ENCODE measurements around the gene SNAI3. TPM values are rescaled to one million over a fixed set of nuclear protein-coding genes. Genes with fewer than 3 reads are reported as not detected.

SNAI3 gene
- total RNA-seq, 1 donor from 2014 or later = not detected

DNA sequence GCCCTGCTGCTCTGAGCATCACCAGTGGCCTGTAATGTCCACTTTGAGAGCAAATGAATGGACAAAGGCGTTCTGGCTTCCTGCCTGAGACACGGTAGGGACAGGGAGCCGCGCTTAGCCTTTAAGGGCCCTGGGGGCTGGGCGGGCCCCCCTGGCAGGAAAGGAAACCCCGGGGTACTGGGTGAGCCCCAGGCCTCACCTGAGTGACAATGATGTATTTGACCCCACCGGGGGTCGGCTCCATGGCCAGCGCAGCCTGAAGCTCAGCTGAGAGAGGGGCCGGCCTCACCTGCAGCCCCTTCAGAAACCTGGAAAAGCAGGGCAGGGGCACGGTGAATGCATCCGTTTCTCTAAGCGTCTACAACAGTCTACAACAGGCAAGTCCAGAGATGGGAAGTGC is 33.2 kb downstream of the SNAI3 start:
- no peak for TF ChIP-seq POLR2A (IDR thresholded peaks at IDR 0.05)
- TF ChIP-seq POLR2AphosphoS5 (IDR thresholded peaks at IDR 0.05; ENCODE audit: insufficient read depth in 1 of 2, low read depth in 1 of 2) = no peak
- TF ChIP-seq, protein P1, sequence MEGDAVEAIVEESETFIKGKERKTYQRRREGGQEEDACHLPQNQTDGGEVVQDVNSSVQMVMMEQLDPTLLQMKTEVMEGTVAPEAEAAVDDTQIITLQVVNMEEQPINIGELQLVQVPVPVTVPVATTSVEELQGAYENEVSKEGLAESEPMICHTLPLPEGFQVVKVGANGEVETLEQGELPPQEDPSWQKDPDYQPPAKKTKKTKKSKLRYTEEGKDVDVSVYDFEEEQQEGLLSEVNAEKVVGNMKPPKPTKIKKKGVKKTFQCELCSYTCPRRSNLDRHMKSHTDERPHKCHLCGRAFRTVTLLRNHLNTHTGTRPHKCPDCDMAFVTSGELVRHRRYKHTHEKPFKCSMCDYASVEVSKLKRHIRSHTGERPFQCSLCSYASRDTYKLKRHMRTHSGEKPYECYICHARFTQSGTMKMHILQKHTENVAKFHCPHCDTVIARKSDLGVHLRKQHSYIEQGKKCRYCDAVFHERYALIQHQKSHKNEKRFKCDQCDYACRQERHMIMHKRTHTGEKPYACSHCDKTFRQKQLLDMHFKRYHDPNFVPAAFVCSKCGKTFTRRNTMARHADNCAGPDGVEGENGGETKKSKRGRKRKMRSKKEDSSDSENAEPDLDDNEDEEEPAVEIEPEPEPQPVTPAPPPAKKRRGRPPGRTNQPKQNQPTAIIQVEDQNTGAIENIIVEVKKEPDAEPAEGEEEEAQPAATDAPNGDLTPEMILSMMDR (IDR thresholded peaks at IDR 0.05) = no peak
- no peaks in the 10 kb centered on the region for H3K9me3 ChIP-seq
- peaks cover 27% of the 10 kb centered on the region for H3K4me1 ChIP-seq
- H3K27ac ChIP-seq = no peak overlapping the region
- H3K36me3 ChIP-seq = no peaks in the 10 kb centered on the region
- no peak for DNase-seq (ENCODE audit: extremely low spot score in 2 of 2)
- H3K4me3 ChIP-seq = no peak overlapping the region
- no peaks in the 10 kb centered on the region for H3K27me3 ChIP-seq
- intact Hi-C loops (cut with DNase I) = no loop called here

DNA sequence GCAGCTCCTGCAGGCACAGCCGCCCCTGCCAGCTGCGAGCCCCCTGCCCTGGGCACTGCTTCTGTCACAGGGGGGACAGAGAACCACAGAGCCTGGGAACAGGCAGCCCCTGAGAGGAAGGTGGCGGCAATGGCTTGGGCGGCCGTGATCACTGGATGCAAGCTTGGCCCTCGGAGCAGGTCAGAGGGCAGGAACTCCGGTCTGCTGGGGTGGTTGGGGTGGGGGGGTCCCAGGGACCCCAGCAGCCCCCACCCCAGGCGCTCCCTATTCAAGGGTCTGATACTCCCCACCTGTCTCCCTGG is 33.6 kb downstream of the SNAI3 start:
- no peak overlapping the region for H3K27ac ChIP-seq
- H3K36me3 ChIP-seq = no peaks in the 10 kb centered on the region
- H3K4me1 ChIP-seq = peaks cover 27% of the 10 kb centered on the region
- DNase-seq (ENCODE audit: extremely low spot score in 2 of 2) = no peak
- intact Hi-C loops (cut with DNase I) = no loop called here
- H3K9me3 ChIP-seq = no peaks in the 10 kb centered on the region
- H3K4me3 ChIP-seq = no peak overlapping the region
- H3K27me3 ChIP-seq = no peaks in the 10 kb centered on the region
- TF ChIP-seq POLR2AphosphoS5 (IDR thresholded peaks at IDR 0.05; ENCODE audit: insufficient read depth in 1 of 2, low read depth in 1 of 2) (no peak), POLR2A (IDR thresholded peaks at IDR 0.05) (no peak)
- TF ChIP-seq, protein P1 (IDR thresholded peaks at IDR 0.05) = no peak

GRCh38 chr16:88651989-88652761 is 34.1 kb downstream of the SNAI3 start:
- intact Hi-C loops (cut with DNase I) = no loop called here
- Histone ChIP-seq H3K27ac (peak overlapping the region; percentile 71), H3K36me3 (no peaks in the 10 kb centered on the region)

DNA sequence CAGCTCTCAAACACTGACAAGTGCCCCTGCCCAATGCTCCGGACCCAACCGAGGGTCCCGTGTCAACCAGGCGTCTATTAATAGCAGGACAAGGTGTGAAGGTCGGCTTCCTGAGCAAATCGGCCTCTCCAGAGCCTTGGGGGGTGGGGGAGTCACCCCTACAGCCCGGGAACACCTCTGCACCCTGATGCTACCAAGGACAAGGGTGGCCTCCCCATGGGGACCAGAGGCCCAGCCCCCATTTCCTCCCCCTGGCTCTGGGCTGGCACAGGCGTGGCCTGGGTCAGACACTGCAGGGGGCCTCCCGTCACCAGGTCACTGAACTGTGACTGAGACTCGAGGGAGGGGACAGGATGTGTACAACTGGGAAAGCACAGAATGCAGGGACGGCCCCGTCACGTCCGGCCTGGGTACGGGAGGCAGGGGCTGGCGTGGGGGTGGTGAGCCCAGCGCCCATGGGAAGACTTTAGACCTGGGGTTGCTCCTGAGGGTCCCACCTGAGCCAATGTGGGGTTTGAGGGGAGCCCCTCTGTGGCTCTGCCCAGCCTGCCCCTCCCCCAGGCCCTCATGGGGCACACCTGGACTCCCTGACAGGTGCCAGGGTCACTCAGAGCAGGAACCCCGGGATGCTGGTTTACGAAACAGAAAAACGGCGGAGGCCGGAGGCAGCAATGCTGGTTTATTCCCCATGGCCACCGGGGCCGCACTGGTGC is 34.9 kb downstream of the SNAI3 start:
- H3K4me1 ChIP-seq = peaks cover 27% of the 10 kb centered on the region
- H3K27ac ChIP-seq = peak overlapping the region; percentile 71
- TF ChIP-seq POLR2AphosphoS5 (IDR thresholded peaks at IDR 0.05; ENCODE audit: insufficient read depth in 1 of 2, low read depth in 1 of 2) (peak in 1 of 2 donors; percentile 37), POLR2A (IDR thresholded peaks at IDR 0.05) (no peak)
- no peaks in the 10 kb centered on the region for H3K27me3 ChIP-seq
- peak overlapping the region; percentile 73 to 74 for H3K4me3 ChIP-seq
- no peaks in the 10 kb centered on the region for H3K36me3 ChIP-seq
- DNase-seq (ENCODE audit: extremely low spot score in 2 of 2) = no peak
- no peaks in the 10 kb centered on the region for H3K9me3 ChIP-seq
- intact Hi-C loops (cut with DNase I) = no loop called here

More at GRCh38 chr16:88651989-88652761, 34.1 kb downstream of the SNAI3 start:
- H3K27me3 ChIP-seq = no peaks in the 10 kb centered on the region
- no peaks in the 10 kb centered on the region for H3K9me3 ChIP-seq
- H3K4me1 ChIP-seq = peaks cover 27% of the 10 kb centered on the region
- no peak overlapping the region for H3K4me3 ChIP-seq
- TF ChIP-seq, protein P1 (IDR thresholded peaks at IDR 0.05) = no peak
- TF ChIP-seq POLR2A (IDR thresholded peaks at IDR 0.05) (no peak), POLR2AphosphoS5 (IDR thresholded peaks at IDR 0.05; ENCODE audit: insufficient read depth in 1 of 2, low read depth in 1 of 2) (no peak)
- no peak for DNase-seq (ENCODE audit: extremely low spot score in 2 of 2)

- Histone ChIP-seq H3K4me3 (peak within 1 kb of the TSS; percentile 73 to 74), H3K36me3 (no peaks in the 10 kb centered on the region), H3K9me3 (no peaks in the 10 kb centered on the region), H3K27me3 (no peaks in the 10 kb centered on the region), H3K27ac (peak within 1 kb of the TSS; percentile 71), H3K4me1 (peaks cover 27% of the 10 kb centered on the region)
- intact Hi-C loops (cut with DNase I) = no loop called here
- TF ChIP-seq POLR2A (IDR thresholded peaks at IDR 0.05) (no peak), POLR2AphosphoS5 (IDR thresholded peaks at IDR 0.05; ENCODE audit: insufficient read depth in 1 of 2, low read depth in 1 of 2) (peak in 1 of 2 donors; percentile 59)
- TF ChIP-seq, protein P1 (IDR thresholded peaks at IDR 0.05) = no peak
- DNase-seq (ENCODE audit: extremely low spot score in 2 of 2) = no peak
Observed at GRCh38 chr16:88650749-88651275, 35.5 kb downstream of the SNAI3 start, which contains the start of gene CYBA. TSS of gene CYBA (minus strand) at chr16:88651053. CDS start at chr16:88651013, 40 bp downstream.
